Endothelial cell of umbilical vein (primary cell): ENCODE measurements around the gene MINDY4. TPM values are rescaled to one million over a fixed set of nuclear protein-coding genes. Genes with fewer than 3 reads are reported as not detected.

Source experiments
- BruUV-seq: library from RNA; stranded (reverse); fragments of 400-500 nt; replicated peaks from 2 replicates; lab custom pipeline; 2021; lab: Mats Ljungman, UMichigan
- CTCF ChIA-PET: fragments of 300-600, 350-600 bp; sonication (Branson Sonifier 250); formaldehyde crosslinking; loops from one replicate; lab custom pipeline; 2021; ENCODE audit warnings: antibody characterized with exemption, inconsistent platforms; lab: Charles Lee
- POLR2A ChIA-PET: fragments of 300-600, 350-600 bp; sonication (Branson Sonifier 250); formaldehyde crosslinking; loops from one replicate; lab custom pipeline; 2021; ENCODE audit warnings: antibody characterized with exemption, inconsistent platforms; lab: Charles Lee
- DNase-seq: peaks from one replicate; pipeline ENCODE4 v3.0.0-alpha.2; 2011; ENCODE audit warnings: low read depth, low spot score
- FAIRE-seq: peaks from 2 replicates; lab custom pipeline; 2011; peaks lifted over from hg19 to GRCh38; lab: Jason Lieb, UNC
- H2AFZ ChIP-seq: 2 replicates; pipeline ENCODE4 v1.6.0; 2012; ENCODE audit warnings: low read depth, low read length, control low read depth, inconsistent platforms
- H3K27ac ChIP-seq: 2 replicates; pipeline ENCODE4 v1.5.1; 2011; ENCODE audit warnings: low read depth, mild to moderate bottlenecking, control low read depth, low read length, moderate library complexity; ENCODE audit not compliant: insufficient read depth
- H3K27me3 ChIP-seq, 2 experiments: 2 replicates each; pipeline versions ENCODE4 v1.6.0 to v1.6.1; 2011; ENCODE audit warnings: low read length in 2 of 2, mixed read lengths in 1 of 2; ENCODE audit not compliant: control insufficient read depth in 2 of 2, insufficient read depth in 2 of 2
- H3K36me3 ChIP-seq, 2 experiments: 2 replicates in 1 of 2; 3 replicates in 1 of 2; pipeline ENCODE4 v1.5.1; 2011; ENCODE audit warnings: low read length in 2 of 2, mild to moderate bottlenecking in 1 of 2, moderate library complexity in 1 of 2; ENCODE audit not compliant: control insufficient read depth in 2 of 2, insufficient read depth in 2 of 2; ENCODE audit errors: extremely low read depth in 1 of 2
- H3K4me1 ChIP-seq: 3 replicates; pipeline ENCODE4 v1.5.1; 2011; ENCODE audit warnings: mild to moderate bottlenecking, low read length; ENCODE audit not compliant: control insufficient read depth, insufficient read depth; ENCODE audit errors: extremely low read depth
- H3K4me2 ChIP-seq: 2 replicates; pipeline ENCODE4 v1.6.1; 2011; ENCODE audit warnings: low read length, control low read depth, mixed read lengths; ENCODE audit not compliant: insufficient read depth
- H3K4me3 ChIP-seq, 3 experiments: fragments of 200-600 bp in 1 of 3; sonication (generic), shearing (Covaris generic) in 1 of 3; replicated peaks in 1 of 3; 2 replicates each; pipeline ENCODE4 v1.5.1; 2011 to 2016; ENCODE audit warnings: control low read depth in 3 of 3, low read length in 3 of 3, mild to moderate bottlenecking in 2 of 3, inconsistent platforms in 1 of 3, low read depth in 1 of 3, moderate library complexity in 1 of 3; ENCODE audit not compliant: insufficient read depth in 1 of 3
- H3K79me2 ChIP-seq: 2 replicates; pipeline ENCODE4 v1.6.0; 2012; ENCODE audit warnings: low read length, inconsistent platforms; ENCODE audit not compliant: control insufficient read depth, insufficient read depth
- H3K9ac ChIP-seq: replicated peaks from 2 replicates; pipeline ENCODE3; 2011; ENCODE audit warnings: low read length, control low read depth; ENCODE audit not compliant: insufficient read depth; ENCODE audit errors: extremely low read depth
- H3K9me1 ChIP-seq: replicated peaks from 3 replicates; pipeline ENCODE4 v1.6.0; 2011; ENCODE audit warnings: mild to moderate bottlenecking, low read length; ENCODE audit not compliant: control insufficient read depth, insufficient read depth; ENCODE audit errors: extremely low read depth
- H3K9me3 ChIP-seq: replicated peaks from 2 replicates; pipeline ENCODE4 v1.5.1; 2012; ENCODE audit warnings: low read length, inconsistent platforms; ENCODE audit not compliant: control insufficient read depth, insufficient read depth
- H4K20me1 ChIP-seq: replicated peaks from 2 replicates; pipeline ENCODE3; 2011; ENCODE audit warnings: mild to moderate bottlenecking, low read length; ENCODE audit not compliant: control insufficient read depth, insufficient read depth; ENCODE audit errors: extremely low read depth
- EZH2 ChIP-seq: IDR thresholded peaks from 2 replicates; pipeline ENCODE4 v1.6.1; 2012; ENCODE audit warnings: borderline replicate concordance, low read depth, mild to moderate bottlenecking, moderate library complexity, low read length, inconsistent platforms; ENCODE audit not compliant: severe bottlenecking
- FOS ChIP-seq: IDR thresholded peaks from 2 replicates; pipeline ENCODE4 v1.6.1; 2011; ENCODE audit warnings: mild to moderate bottlenecking, low read length, moderate library complexity, borderline replicate concordance; ENCODE audit not compliant: insufficient read depth
- GATA2 ChIP-seq: IDR thresholded peaks from 2 replicates; pipeline ENCODE4 v1.7.0; 2011; ENCODE audit warnings: low read depth, mild to moderate bottlenecking, moderate library complexity, mixed read lengths, low read length; ENCODE audit not compliant: insufficient read length, insufficient read depth
- JUN ChIP-seq: IDR thresholded peaks from 2 replicates; pipeline ENCODE4 v1.6.1; 2011; ENCODE audit warnings: borderline replicate concordance, low read depth; ENCODE audit not compliant: insufficient read length, insufficient read depth
- MYC ChIP-seq: IDR thresholded peaks from one replicate; pipeline ENCODE4 v1.6.1; 2011; ENCODE audit warnings: mild to moderate bottlenecking, low read depth, low read length
- POLR2A ChIP-seq: IDR thresholded peaks from 2 replicates; pipeline ENCODE4 v1.6.1; 2012; ENCODE audit warnings: low read depth, mild to moderate bottlenecking, control low read depth, low read length
- POLR2AphosphoS5 ChIP-seq: IDR thresholded peaks from 2 replicates; pipeline ENCODE4 v1.6.1; 2012; ENCODE audit warnings: low read depth, mild to moderate bottlenecking, control low read depth, low read length, moderate library complexity; ENCODE audit not compliant: insufficient read depth
- dilution Hi-C: fragments of 300-500 bp; cut with MboI; formaldehyde crosslinking; loops from one replicate; pipeline ENCODE4 v1.15.0; 2019; ENCODE audit warnings: low sequenced_read_pairs; ENCODE audit not compliant: extremely low pct_ligation_motif_present
- intact Hi-C: fragments of 100-400 bp; cut with micrococcal nuclease; formaldehyde crosslinking; loops from one replicate; pipeline ENCODE4 v1.10.0; 2022
- polyA plus RNA-seq, 4 experiments: library from polyadenylated mRNA; depleted of rRNA in 3 of 4; stranded (reverse) in 3 of 4; unstranded in 1 of 4; fragments of >200 nt; gene quantifications; 2 replicates each; pipeline versions ENCODE4 v1.2.1 to v1.2.3, GENCODE V29; 2011 to 2012; ENCODE audit warnings: missing spikeins in 1 of 4
- total RNA-seq: library from RNA; stranded (reverse); gene quantifications from 2 replicates; pipeline ENCODE4 v1.2.3, GENCODE V29; 2021
- TF ChIP-seq, protein P1 (sequence below): IDR thresholded peaks from 2 replicates; pipeline ENCODE4 v1.6.1; 2011; ENCODE audit not compliant: insufficient read depth, insufficient read length
- TF ChIP-seq, protein P2 (sequence below), 2 donors: IDR thresholded peaks; 1 replicate in 1 of 2; 2 replicates in 1 of 2; pipeline ENCODE4 v1.5.1; 2011; ENCODE audit warnings: low read length in 2 of 2, mild to moderate bottlenecking in 2 of 2, moderate library complexity in 2 of 2, control low read depth in 1 of 2, inconsistent platforms in 1 of 2, low read depth in 1 of 2; ENCODE audit not compliant: insufficient read depth in 1 of 2; ENCODE audit errors: extremely low read depth in 1 of 2

MINDY4 gene
- total and polyA plus RNA-seq, 2 donors (not counting 3 experiments of a cell fraction or from before 2014, with no cell fraction given) = 2.2 to 4.7 TPM

DNA sequence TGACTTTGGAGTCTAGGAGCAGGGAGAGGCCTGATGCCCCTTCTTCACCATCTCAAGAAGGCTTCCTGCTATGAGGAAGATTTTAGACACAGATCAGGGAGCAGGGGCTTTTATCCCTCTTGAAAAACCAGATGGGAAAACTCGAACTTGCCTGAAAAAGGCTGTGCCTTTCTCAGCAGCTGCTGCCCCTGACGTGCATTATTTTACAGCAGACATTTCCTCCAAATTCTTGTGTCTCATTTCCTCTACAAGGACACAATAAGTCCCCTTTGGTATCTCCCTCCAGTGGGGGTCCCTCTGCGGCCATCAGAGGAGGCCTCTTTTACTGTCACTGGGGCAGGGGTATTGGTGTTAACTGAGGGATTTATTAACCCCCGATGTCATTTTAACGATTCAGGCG, 102.4 kb downstream of the MINDY4 start:
- H4K20me1 ChIP-seq = no peaks in the 10 kb centered on the region
- POLR2A ChIA-PET = interaction anchor here (0.5 kb wide), 1 partner anchor 21 kb away, joined by 3 read pairs; no protein-coding TSS in a partner anchor
- peaks cover 0 to 3% of the 10 kb centered on the region in 2 experiments for H3K36me3 ChIP-seq
- no peak overlapping the region for H3K4me2 ChIP-seq
- CTCF ChIA-PET = no interaction called here
- BruUV-seq = no TSS peak
- intact Hi-C loops = no loop called here
- no peaks in the 10 kb centered on the region for H3K9me3 ChIP-seq
- H3K27me3 ChIP-seq = no peaks in the 10 kb centered on the region
- H2AFZ ChIP-seq = no peak overlapping the region
- TF ChIP-seq POLR2A (no peak), EZH2 (no peak), MYC (no peak), JUN (no peak), GATA2 (no peak), POLR2AphosphoS5 (no peak), FOS (no peak)
- TF ChIP-seq, protein P1, sequence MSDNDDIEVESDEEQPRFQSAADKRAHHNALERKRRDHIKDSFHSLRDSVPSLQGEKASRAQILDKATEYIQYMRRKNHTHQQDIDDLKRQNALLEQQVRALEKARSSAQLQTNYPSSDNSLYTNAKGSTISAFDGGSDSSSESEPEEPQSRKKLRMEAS = no peak
- TF ChIP-seq, protein P2, sequence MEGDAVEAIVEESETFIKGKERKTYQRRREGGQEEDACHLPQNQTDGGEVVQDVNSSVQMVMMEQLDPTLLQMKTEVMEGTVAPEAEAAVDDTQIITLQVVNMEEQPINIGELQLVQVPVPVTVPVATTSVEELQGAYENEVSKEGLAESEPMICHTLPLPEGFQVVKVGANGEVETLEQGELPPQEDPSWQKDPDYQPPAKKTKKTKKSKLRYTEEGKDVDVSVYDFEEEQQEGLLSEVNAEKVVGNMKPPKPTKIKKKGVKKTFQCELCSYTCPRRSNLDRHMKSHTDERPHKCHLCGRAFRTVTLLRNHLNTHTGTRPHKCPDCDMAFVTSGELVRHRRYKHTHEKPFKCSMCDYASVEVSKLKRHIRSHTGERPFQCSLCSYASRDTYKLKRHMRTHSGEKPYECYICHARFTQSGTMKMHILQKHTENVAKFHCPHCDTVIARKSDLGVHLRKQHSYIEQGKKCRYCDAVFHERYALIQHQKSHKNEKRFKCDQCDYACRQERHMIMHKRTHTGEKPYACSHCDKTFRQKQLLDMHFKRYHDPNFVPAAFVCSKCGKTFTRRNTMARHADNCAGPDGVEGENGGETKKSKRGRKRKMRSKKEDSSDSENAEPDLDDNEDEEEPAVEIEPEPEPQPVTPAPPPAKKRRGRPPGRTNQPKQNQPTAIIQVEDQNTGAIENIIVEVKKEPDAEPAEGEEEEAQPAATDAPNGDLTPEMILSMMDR (IDR thresholded peaks at IDR 0.05; ENCODE audit: extremely low read depth in 1 of 2, insufficient read depth in 1 of 2, low read depth in 1 of 2, low read length in 2 of 2) = no peak
- peak; percentile 15 for DNase-seq
- no peak overlapping the region for H3K9ac ChIP-seq
- FAIRE-seq = no peak
- no peak overlapping the region for H3K27ac ChIP-seq
- no peaks in the 10 kb centered on the region for H3K9me1 ChIP-seq
- peaks cover 15% of the 10 kb centered on the region for H3K4me1 ChIP-seq
- H3K79me2 ChIP-seq = no peaks in the 10 kb centered on the region
- H3K4me3 ChIP-seq = no peak overlapping the region
- dilution Hi-C loops = no loop called here
